Activated CD8-positive, alpha-beta memory T cell treated with anti-CD3 and anti-CD28 coated beads, Interleukin-2, amount 50 U/mL, for 24 hours (primary cell): ENCODE data around the gene ETDC.

Experiments
- DNase-seq: peaks from one replicate; pipeline ENCODE4 v3.0.0-alpha.2; 2020; ENCODE audit errors: extremely low read depth

The ETDC gene

DNA sequence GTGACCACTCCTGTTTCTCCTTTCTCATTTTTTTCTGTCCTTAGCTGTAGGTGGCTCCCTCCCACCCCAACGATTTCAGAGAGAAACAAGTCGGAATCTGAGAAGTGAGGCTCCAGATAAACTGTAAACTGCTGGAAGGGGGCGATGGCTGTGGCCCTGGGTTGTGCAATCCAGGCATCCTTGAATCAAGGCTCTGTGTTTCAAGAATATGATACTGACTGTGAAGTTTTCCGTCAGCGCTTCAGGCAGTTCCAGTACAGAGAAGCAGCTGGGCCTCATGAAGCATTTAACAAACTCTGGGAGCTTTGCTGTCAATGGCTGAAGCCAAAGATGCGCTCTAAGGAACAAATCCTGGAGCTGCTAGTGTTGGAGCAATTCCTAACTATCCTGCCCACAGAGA lies 37.7 kb downstream of the ETDC start:
- DNase-seq: no peak

DNA sequence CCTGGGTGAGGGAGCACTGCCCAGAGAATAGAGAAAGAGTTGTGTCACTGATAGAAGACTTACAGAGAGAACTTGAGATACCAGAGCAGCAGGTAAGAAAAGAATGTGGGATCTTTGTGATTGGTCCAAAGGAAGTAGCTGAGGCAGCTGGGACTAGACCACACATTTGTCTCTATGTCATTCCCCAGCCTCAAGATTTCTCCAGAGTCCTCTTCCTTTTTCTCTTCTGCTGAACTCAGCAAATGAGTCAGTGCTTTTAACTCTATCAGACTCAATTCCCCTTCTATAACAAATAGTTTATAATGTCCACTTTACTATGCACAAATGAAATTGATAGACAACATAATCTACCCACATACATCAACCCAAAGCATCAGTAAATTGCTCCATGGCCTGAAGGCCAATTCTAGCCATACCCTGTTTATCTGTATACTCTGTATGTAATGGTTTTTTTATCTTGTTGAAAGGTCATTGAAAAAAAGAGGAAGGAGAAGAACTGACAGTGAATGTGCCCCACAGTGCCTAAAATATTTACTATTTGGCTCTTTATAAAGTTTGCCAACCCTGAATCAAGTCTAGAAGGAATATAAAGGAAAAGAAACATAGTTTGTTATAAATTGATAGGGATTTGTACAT lies 38.2 kb downstream of the ETDC start:
- no peak for DNase-seq

DNA sequence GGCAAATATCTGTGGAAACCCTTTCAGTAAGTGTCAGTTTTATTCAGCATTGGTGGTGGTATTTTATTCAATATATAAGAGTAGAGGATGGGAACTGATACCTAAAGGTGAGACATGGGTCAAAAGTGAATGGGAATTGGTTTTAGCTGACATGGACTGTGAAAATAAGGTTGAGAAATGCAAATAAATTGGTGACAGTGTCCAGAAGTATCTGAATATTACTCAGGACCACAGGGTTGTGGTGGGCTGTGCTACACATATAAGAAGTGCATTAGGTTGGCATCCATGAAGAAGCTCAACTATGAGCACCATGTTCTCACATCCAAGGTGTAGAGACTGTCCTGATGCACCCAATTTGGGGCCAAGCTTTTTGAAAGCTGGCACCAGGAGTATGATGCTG lies 45.0 kb downstream of the ETDC start:
- DNase-seq: no peak
